Measurements from ENCODE around the gene IL4R. TPM values are rescaled to one million over a fixed set of nuclear protein-coding genes. Genes with fewer than 3 reads are reported as not detected.

IL4R gene
- total and polyA plus RNA-seq, 2 of the 8 experiments (the other 6 are each of a cell fraction or from before 2014, with no cell fraction given) = 29.1 to 29.4 TPM

DNA sequence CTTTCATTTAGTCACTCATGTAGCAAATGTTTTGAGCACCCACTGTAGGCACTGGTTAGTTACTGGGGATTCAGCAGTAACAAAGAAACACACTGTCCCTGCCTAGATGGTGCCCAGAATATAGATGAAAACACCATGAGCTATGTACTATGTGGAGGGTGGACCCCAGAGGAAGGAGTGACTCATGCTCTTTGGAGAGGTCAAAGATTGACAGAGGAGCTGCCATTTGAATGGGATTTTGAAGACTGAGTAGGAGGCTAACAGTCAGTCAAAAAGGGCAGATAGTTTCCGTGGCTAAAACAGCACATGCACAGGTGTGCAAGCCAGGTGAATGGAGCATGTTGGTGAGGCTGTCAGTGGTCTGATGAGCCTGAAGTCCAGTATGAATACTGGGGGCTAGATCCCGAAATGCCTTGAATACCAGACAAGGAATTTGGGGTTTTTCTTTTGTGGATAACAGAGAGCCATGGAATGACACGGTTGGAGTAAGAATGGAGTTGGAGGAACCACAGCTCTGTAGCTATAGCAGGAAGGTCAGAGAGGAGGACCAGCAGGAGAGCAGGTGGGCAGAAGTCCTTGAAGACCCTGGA, 94.3 kb downstream of the IL4R start:
- Histone ChIP-seq H4K8ac (ENCODE audit: extremely low read depth, insufficient read depth, low read length) (no peak overlapping the region), H3K23ac (ENCODE audit: insufficient read length) (no peak overlapping the region), H2AFZ (ENCODE audit: low read length) (peak overlapping the region; percentile 57; the same call in 1 of the 2 replicates), H3K27ac (ENCODE audit: low read depth, low read length) (no peak overlapping the region), H3K9me3 (ENCODE audit: insufficient read depth in 2 of 2, low read depth in 1 of 2, low read length in 1 of 2) (no peaks in the 10 kb centered on the region), H3K4ac (replicated peaks; ENCODE audit: insufficient read length, low read depth, low read length) (no peak overlapping the region), H2BK15ac (ENCODE audit: low read length) (no peak overlapping the region), H3K4me3 (ENCODE audit: extremely low read depth in 1 of 4, insufficient read depth in 2 of 4, low read depth in 3 of 4, low read length in 4 of 4) (no peak overlapping the region), H3K56ac (replicated peaks; ENCODE audit: insufficient read length, low read depth, low read length) (no peak overlapping the region), H3K36me3 (ENCODE audit: control insufficient read depth in 2 of 4, insufficient read depth in 4 of 4, low read length in 3 of 4) (no peaks in the 10 kb centered on the region), H3K23me2 (ENCODE audit: low read depth, low read length) (no peaks in the 10 kb centered on the region), H3K4me1 (replicated peaks in 1 of 4; ENCODE audit: control insufficient read depth in 3 of 4, insufficient read depth in 4 of 4, low read length in 3 of 4) (peaks cover 0 to 6% (median 4%) of the 10 kb centered on the region in 4 experiments; a peak in 3 of 7 replicates), H2BK12ac (ENCODE audit: low read depth, low read length) (no peak overlapping the region), H3K9ac (replicated peaks in 1 of 4; ENCODE audit: extremely low read depth in 1 of 4, low read depth in 3 of 4, low read length in 3 of 4) (no peak overlapping the region), H4K5ac (ENCODE audit: insufficient read length, low read depth, low read length) (no peak overlapping the region), H3K79me1 (ENCODE audit: low read depth, low read length) (no peaks in the 10 kb centered on the region), H3K4me2 (ENCODE audit: insufficient read depth in 1 of 2, low read depth in 2 of 2, low read length in 2 of 2) (no peak overlapping the region), H3K27me3 (replicated peaks in 1 of 4; ENCODE audit: control insufficient read depth in 3 of 4, extremely low read depth in 1 of 4, insufficient read depth in 3 of 4, low read length in 3 of 4) (no peaks in the 10 kb centered on the region), H2BK20ac (ENCODE audit: low read length) (no peak overlapping the region), H2BK120ac (replicated peaks; ENCODE audit: low read depth, low read length) (no peak overlapping the region), H2BK5ac (ENCODE audit: low read depth, low read length) (no peak overlapping the region), H4K91ac (replicated peaks; ENCODE audit: insufficient read length, low read length) (no peak overlapping the region), H3K18ac (ENCODE audit: extremely low read depth, low read length) (no peak overlapping the region), H2AK5ac (ENCODE audit: low read depth, low read length) (no peak overlapping the region), H3K14ac (ENCODE audit: insufficient read length) (no peak overlapping the region), H4K20me1 (replicated peaks in 1 of 2; ENCODE audit: control insufficient read depth in 1 of 2, insufficient read depth in 2 of 2, low read length in 2 of 2) (no peaks in the 10 kb centered on the region), H3K79me2 (ENCODE audit: control insufficient read depth in 1 of 2, insufficient read depth in 2 of 2, low read length in 2 of 2) (no peaks in the 10 kb centered on the region)
- FAIRE-seq (no peak), DNase-seq (ENCODE audit: low read depth in 1 of 2, low spot score in 2 of 2) (no peak)
- 85% methylated on average over 3 of the region's 3 CpGs; no CpG with 5 or more reads in 1 of the 2 experiments for WGBS, 2 experiments (ENCODE audit: extremely low coverage in 1 of 2, insufficient coverage in 1 of 2, insufficient read length in 1 of 2, insufficient replicate concordance in 2 of 2, low coverage in 1 of 2, low lambda C conversion rate in 2 of 2, missing lambda C conversion rate in 1 of 2)
- ChIA-PET POLR2A (ENCODE audit: partially characterized antibody) (no interaction called here), CTCF (ENCODE audit: partially characterized antibody) (no interaction called here)
- no peak for TF ChIP-seq CREB1 (IDR thresholded peaks at IDR 0.05)
- TF ChIP-seq RFX5 (IDR thresholded peaks at IDR 0.05; ENCODE audit: borderline replicate concordance, low read depth, low read length) = no peak
- TF ChIP-seq TAF7 (optimal IDR thresholded peaks at IDR 0.05; ENCODE audit: borderline replicate concordance, low read depth, low read length) = no peak
- no peak for TF ChIP-seq NRF1 (IDR thresholded peaks at IDR 0.05; ENCODE audit: low read depth, low read length)
- TF ChIP-seq HDAC2 (IDR thresholded peaks at IDR 0.05; ENCODE audit: borderline replicate concordance in 1 of 2, low read depth in 2 of 2, low read length in 2 of 2) = no peak
- TF ChIP-seq TEAD4 (IDR thresholded peaks at IDR 0.05; ENCODE audit: low read depth, low read length) = no peak
- no peak for TF ChIP-seq SIRT6 (IDR thresholded peaks at IDR 0.05; ENCODE audit: low read length)
- TF ChIP-seq ASH2L (IDR thresholded peaks at IDR 0.05; ENCODE audit: low read length) = no peak
- no peak for TF ChIP-seq BRCA1 (IDR thresholded peaks at IDR 0.05; ENCODE audit: low read depth, low read length)
- TF ChIP-seq RXRA (IDR thresholded peaks at IDR 0.05; ENCODE audit: insufficient read depth, low read depth, low read length) = no peak
- TF ChIP-seq EP300 (IDR thresholded peaks at IDR 0.05; ENCODE audit: borderline replicate concordance in 1 of 2, low read depth in 2 of 2, low read length in 2 of 2) = no peak

Measured in H1 (cell line).